B cell (primary cell): ENCODE measurements around the gene XIAP.

Experiments
- EZH2 ChIP-seq: IDR thresholded peaks from 2 replicates; pipeline ENCODE4 v1.6.1; 2012; ENCODE audit warnings: borderline replicate concordance, low read depth, mild to moderate bottlenecking, moderate library complexity, low read length; ENCODE audit not compliant: insufficient read depth, poor library complexity, severe bottlenecking
- TF ChIP-seq, protein P1 (sequence below): fragments of 200-600 bp; IDR thresholded peaks from one replicate; pipeline ENCODE4 v1.8.0; 2022; ENCODE audit warnings: antibody characterized with exemption, mild to moderate bottlenecking

GRCh38 chrX:123943074-123943473, 83.2 kb downstream of the XIAP start:
- TF ChIP-seq EZH2, result no peak
- TF ChIP-seq, protein P1, sequence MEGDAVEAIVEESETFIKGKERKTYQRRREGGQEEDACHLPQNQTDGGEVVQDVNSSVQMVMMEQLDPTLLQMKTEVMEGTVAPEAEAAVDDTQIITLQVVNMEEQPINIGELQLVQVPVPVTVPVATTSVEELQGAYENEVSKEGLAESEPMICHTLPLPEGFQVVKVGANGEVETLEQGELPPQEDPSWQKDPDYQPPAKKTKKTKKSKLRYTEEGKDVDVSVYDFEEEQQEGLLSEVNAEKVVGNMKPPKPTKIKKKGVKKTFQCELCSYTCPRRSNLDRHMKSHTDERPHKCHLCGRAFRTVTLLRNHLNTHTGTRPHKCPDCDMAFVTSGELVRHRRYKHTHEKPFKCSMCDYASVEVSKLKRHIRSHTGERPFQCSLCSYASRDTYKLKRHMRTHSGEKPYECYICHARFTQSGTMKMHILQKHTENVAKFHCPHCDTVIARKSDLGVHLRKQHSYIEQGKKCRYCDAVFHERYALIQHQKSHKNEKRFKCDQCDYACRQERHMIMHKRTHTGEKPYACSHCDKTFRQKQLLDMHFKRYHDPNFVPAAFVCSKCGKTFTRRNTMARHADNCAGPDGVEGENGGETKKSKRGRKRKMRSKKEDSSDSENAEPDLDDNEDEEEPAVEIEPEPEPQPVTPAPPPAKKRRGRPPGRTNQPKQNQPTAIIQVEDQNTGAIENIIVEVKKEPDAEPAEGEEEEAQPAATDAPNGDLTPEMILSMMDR, result no peak
